Stomach (tissue), 4 donors: ENCODE measurements around the gene WT1.

Experiments
- CTCF ChIP-seq, 7 experiments: fragments of 450-650 bp in 4 of 7; fragments of 200-600 bp in 3 of 7; sonication (generic) in 3 of 7; IDR thresholded peaks; one replicate each; pipeline ENCODE4 v1.5.1; 2016 to 2019; ENCODE audit warnings: antibody characterized with exemption in 7 of 7, control low read depth in 2 of 7, mild to moderate bottlenecking in 1 of 7
- POLR2AphosphoS5 ChIP-seq, 3 donors: sonication (generic); formaldehyde crosslinking; IDR thresholded peaks; one replicate each; pipeline ENCODE4 v1.6.1; 2016; ENCODE audit warnings: antibody characterized with exemption in 3 of 3

- no peak for TF ChIP-seq CTCF (IDR thresholded peaks at IDR 0.05)
- no peak for TF ChIP-seq POLR2AphosphoS5 (IDR thresholded peaks at IDR 0.05)
Observed at GRCh38 chr11:32448232-32448631, 12.9 kb upstream of the WT1 start.
